NCI-H1105 treated with DMSO at 0.1 percent for 48 hours (cell line): ENCODE results near the gene CHPF.
A peak's percentile ranks its signal among the peaks of the same experiment; 100 is the strongest.

Source experiments
- DNase-seq: peaks from one replicate; lab custom pipeline; 2025; lab: John Stamatoyannopoulos, UW

CHPF gene

DNA sequence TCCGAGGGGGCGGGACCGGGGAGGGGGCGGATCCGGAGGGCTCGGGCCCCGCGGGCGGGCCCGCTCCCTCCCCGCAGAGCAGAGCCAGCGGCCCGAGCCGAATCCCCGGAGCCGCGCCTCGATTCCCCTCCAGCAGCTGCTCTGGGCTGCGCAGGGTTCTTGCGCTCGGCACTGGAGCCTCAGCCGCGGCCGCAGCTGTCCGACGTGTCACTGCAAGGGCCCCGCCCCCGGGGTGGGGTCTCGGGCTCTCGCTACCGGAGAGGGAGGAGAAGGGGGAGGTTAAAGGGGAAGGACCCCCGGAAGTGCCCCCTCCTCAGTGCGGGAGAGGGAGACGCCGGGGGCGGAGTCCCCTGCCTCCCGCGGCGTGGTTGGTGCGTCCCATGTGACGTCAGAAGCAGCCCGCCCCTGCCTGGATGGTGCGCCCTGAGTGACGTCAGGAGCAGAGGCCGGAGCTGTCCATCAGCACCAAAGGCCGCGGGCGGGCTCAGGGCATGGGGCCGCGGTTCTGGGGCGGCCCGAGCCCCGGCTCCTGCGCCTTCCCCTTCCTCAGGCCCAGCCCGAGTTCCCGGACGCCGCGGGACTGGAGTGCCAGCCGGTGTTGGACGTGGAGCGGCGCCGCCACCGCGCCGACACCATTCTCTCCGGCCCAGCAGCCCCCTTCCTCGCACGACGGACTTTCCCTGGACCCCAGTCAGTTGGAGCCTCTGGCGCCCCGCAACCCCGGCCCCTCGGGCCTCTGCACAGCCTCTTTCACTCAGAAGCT is at the start of gene CHPF, which contains the start of gene TMEM198:
Gene CHPF, minus strand, starts transcription at position 214 of the 763 bp plus-strand sequence. CDS start 271 bp downstream, outside the sequence.
Gene TMEM198, plus strand, starts transcription at position 433 of the 763 bp plus-strand sequence. CDS start 700 bp downstream, outside the sequence.
- DNase-seq, result peak; percentile 94

DNA sequence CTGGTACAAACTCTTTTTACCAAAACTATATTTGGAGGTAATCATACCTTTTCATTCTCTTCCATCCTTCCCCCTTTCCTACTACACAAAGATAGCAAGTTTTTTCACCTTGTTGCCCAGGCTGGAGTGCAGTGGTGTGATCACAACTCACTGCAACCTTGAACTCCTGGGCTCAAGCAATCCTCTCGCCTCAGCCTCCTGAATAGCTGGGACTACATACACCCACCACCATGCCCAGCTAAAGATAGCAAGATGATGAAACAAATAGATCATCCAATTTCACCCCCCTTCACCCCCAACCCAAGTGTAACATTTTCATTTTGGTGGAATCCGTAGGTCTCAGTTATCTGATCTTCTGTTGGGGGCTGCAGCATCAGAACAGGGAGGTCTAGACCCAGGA is 49.5 kb upstream of the CHPF start:
- DNase-seq, result no peak

GRCh38 chr2:219592736-219593135 is 49.1 kb upstream of the CHPF start:
- no peak for DNase-seq

DNA sequence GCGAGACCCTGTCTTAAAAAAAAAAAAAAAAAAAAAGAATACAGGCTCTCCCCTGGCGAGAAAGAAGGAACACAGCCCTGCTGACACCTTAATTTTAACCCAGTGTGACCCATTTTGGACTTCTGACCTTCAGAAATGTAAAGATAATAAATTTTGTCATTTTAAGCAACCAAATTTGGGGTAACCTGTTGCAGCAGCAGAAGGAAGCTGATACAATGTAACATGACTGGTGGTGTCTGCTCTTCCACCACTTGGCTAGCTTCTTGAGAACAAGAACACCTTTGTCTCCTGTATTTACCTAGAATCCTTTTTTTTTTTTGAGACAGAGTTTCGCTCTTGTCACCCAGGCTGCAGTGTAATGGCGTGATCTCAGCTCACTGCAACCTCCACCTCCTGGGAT is 47.5 kb upstream of the CHPF start:
- DNase-seq, result no peak

- DNase-seq, result no peak
Observed at GRCh38 chr2:219581346-219581745, 37.7 kb upstream of the CHPF start.

DNA sequence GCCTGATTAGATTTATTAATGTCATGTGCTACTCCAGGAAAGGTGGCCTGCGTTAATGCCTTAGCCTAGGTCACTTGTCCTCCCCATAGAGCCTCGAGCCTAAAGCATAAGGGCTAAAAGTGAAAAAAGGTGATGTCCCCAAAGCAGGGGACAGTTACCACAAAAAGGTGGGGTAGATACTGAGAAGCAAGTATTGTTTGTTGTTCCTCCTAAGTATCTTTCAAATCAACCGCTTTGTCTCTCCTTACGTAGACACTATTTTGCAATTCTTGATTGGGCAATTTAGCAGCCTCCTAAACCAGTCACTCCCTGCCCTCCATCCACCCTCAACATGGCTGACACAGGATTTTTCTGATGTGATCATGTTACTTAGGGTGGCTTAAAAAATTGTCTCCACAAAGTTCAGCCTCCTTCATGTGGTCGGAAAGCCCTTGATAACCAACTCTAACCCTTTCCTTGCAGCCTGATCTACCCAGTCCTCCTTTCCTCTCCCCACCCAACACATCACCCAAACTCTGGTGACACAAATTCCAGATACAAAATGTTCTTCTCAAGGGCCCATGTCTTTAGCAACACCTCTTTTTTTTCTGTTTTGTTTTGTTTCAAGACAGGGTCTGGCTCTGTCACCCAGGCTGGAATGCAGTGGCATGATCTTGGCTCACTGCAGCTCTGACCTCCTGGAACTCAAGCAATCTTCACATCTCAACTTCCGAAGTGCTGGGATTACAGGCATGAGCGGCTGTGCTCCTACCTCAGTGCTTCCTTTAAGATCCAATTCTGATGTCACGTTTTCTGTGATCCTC is 35.4 kb upstream of the CHPF start:
- DNase-seq, result no peak

DNA sequence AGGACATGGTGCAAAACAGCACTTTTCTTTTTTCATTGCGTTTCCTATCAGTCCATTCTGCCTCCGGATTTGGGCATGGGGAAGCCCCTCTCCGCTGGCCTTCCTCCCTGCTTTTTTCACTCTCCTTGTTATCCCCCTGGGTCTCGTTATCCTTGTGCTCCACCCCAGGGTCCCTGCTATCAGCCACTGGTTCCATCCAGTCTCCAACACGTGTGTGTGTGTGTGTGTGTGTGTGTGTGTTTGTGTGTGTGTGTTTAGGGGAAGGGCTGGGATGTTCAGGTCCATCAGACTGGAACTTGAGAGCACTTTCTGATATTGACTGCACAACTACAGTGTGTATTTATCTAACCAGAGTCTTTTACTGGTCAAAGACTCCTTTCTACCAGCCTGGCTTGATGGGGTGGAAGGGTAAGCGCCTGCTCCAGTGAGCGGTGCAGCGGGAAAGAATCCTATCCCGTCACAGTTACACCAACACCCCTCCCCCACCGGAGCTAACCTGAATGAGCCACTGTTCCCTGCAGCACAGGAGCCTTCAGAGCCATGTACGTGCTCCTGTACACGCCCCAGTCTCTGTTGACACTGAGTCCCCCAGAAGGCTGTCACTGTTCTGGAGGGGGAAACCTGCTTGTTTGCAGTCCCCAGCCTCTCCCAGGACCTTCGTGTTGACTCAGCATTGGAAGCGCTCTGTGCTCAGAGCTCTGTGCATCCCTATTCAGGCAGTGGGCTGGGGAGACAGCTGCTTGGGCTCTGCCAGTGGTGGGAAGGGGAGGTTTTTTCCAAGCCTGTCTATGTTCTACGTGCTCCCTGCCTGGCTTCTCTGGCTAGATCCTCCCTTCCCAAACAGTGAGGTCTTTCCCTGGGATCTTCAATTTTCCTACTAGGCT is 33.1 kb upstream of the CHPF start:
- peak; percentile 21 for DNase-seq

GRCh38 chr2:219575566-219576504 is 32.2 kb upstream of the CHPF start:
- DNase-seq, result no peak

- no peak for DNase-seq
Observed at GRCh38 chr2:219574484-219575311, 31.1 kb upstream of the CHPF start.

DNA sequence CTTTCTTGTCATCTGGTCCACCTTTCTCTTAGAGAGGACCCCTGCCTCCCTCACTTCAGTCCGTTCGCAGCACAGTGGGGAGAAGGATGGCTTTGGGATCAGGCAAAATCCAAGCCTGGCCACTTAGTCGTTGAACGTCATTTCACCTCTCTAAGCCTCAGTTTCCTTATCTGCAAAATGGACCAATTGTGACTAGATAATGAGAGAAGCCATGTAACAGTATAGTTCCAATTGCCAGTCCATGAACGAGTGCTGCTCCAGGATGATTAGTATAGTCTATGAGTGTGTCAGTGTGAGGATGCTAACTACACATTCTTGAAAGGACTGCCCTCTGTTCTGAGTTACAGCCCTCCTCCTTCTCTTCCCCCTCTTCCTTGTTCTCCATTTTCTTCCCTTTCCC is 29.6 kb upstream of the CHPF start:
- peak; percentile 79 for DNase-seq

- no peak for DNase-seq
Observed at GRCh38 chr2:219572237-219573001, 28.8 kb upstream of the CHPF start, which contains the start of gene INHA. TSS of gene INHA (plus strand) at chr2:219572310. CDS start at chr2:219572375, 65 bp downstream.

- DNase-seq, result peak; percentile 87
Observed at GRCh38 chr2:219571311-219572236, 28.0 kb upstream of the CHPF start, which contains the start of gene OBSL1. TSS of gene OBSL1 (minus strand) at chr2:219571539. CDS start at chr2:219571232, 307 bp downstream.

DNA sequence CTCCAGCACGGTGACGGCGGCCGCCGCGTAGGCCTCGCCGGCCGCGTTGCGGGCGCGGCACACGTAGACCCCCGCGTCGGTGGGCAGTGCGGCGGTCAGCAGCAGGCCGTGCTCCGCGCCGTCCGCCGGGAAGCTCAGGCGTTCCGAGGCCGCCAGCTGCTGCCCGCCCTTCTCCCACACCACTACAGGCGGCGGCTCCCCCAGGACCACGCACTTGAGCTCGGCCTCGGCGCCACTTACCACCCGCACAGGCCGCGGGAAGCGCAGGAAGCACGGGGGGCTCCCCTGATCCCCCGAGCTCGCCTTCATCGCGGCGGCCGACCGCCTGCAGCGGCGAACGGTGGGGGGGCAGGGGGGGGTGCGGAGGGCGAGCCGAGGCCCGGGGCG is 27.3 kb upstream of the CHPF start:
- peak; percentile 6 for DNase-seq

DNA sequence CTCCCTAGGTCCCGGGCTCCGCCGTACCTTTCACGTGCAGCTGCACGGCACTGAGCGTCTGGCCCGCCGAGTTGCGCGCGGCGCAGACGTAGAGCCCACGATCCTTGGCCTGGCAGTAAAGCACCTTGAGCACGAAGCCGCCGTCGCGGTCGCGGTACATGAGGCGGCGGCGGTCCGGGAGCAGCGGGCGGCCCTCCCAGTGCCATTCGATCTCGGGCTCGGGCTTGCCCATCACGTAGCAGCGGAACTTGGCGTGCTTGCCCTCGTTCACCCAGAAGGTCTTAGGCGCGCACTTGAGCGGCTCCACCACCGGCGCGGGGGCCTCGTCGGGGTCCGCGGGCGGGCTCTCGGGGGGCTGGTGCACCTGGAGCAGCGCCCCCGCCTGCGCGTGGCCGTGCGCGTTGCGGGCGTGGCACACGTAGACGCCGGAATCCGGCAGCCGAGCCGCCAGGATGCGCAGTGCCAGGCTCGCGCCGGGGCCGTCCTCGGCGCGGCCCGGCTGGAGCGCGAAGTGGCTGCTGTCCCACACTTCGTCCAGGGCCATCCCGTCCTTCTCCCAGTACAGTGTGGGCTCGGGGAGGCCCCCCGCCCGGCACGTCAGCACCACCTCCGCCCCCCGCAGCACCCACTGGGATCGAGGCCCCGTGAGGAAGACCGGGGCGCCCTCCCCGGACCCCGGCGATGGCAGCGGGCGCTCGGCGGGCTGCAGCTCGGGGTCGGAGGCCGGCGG is 26.8 kb upstream of the CHPF start:
- peak; percentile 10 for DNase-seq

DNA sequence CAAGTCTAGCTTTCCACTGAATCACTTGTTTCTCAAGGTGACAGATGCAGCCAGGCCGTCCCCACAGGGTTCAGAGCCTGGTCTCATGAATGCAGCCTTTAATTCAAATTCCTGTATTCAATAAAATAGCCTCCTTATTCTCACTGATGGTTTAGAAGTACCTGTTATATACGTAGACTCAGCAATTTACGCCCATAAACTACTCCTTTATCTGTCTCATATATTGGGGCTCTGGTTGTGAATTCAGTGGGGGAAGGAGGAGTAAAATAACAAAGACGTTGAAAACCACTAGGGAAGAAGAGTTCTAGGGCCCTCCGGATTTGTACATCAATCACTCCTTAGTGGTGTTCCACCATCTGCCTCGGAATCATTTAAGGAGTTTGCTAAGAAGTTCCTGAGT is 26.0 kb upstream of the CHPF start:
- DNase-seq, result no peak

DNA sequence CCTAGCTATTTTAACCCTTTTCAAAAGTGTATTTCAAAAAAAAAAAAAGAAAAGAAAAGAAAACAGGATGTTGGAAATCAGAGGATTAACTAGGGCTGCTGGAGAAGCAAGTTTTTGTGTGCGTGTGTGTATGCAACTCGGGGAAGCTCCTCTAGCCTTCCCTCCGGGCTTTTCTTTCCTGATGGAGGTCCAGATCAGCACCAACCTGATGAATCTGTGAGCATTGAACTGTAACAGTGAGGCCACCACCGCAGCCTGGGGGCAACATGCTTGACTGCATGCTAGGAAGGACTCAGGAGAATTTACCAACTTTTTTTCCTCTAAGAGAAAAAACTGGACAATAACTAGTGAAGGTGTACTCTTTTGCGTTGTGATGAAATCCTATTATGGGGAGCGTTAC is 25.4 kb upstream of the CHPF start:
- DNase-seq, result no peak

- no peak for DNase-seq
Observed at GRCh38 chr2:219567791-219568361, 24.3 kb upstream of the CHPF start.
